ENCODE measurements around the gene MRPS21. TPM values are rescaled to one million over a fixed set of nuclear protein-coding genes. Genes with fewer than 3 reads are reported as not detected.

Gene MRPS21
- total and polyA plus RNA-seq, 2 donors = 97.1 to 114 TPM

DNA sequence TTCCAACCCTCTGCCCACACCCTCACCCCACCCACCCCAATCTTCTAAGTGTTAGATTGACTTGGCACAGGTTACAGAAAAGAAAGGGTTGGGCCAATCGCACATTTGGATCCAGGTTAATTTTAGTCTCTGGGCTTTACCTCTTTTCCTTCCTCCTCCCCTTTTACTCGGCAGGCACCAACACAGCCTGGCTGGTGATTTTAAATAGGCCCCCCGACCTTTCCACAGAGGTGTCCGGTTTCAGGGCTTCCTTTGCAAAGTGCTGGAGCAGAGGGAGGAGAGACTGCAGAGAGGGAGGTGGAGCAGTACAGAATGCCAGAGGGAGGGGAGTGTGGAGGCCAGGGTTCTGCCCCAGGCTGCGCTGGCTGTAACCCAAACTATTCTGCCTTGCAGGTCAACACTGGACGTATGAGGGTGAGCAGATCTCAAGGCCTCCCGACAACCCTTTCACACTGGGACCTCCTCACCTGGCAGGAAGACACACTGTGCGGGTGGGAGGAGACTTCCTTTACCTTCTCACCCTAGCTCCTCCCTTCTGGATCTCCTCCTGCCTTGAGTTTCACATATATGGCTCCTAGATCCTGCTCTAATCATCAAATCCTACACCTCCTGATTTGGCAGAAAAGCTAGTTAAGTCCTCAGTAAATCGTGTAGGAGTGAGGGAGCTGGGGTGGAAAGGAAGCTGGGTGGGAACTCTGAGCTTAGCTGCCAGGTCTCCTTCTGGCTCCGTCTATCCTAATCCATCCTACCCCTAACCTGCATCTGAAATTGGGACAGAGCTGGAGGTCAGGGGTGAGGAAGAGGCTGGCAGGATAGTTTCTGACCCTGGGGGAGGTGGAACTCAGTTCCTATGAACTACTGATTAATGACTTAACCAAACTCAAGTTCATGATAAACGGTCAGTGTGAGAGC lies 33.6 kb upstream of the MRPS21 start:
- Histone ChIP-seq H3K36me3 (ENCODE audit: control insufficient read depth in 2 of 2, insufficient read depth in 2 of 2, low read length in 1 of 2) (peaks cover 7% of the 10 kb centered on the region in 2 donors), H3K9me3 (ENCODE audit: control insufficient read depth in 2 of 2, insufficient read depth in 1 of 2, low read length in 1 of 2) (no peaks in the 10 kb centered on the region), H3K4me3 (ENCODE audit: low read length in 2 of 2) (no peak overlapping the region), H3K27ac (ENCODE audit: low read depth in 1 of 2, low read length in 1 of 2) (no peak overlapping the region), H3K27me3 (ENCODE audit: control insufficient read depth in 2 of 2, insufficient read depth in 1 of 2, low read length in 1 of 2) (peaks cover 7 to 54% of the 10 kb centered on the region in 2 donors), H3K4me1 (ENCODE audit: control insufficient read depth in 2 of 2, insufficient read depth in 2 of 2, low read length in 2 of 2) (peaks cover 0 to 18% of the 10 kb centered on the region in 2 donors)
- no peak for DNase-seq (ENCODE audit: low read depth in 6 of 9, low spot score in 9 of 9)
- 62% methylated on average over 11 of the region's 11 CpGs for WGBS

DNA sequence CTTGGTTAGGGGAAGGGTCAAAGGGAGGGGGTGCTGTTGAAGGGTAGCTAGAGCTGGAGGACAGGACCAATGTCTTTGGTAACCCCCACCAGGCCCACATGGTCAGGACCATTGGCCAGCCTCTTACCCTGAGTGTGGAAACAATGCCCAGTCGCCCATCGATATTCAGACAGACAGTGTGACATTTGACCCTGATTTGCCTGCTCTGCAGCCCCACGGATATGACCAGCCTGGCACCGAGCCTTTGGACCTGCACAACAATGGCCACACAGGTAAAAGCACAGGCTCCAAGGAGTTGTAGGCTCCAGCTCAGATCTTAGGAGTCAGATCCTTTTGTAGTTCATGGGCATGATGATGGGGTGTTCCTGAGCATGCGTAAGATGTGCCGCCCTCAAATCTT lies 32.3 kb upstream of the MRPS21 start:
- Histone ChIP-seq H3K4me1 (ENCODE audit: control insufficient read depth in 2 of 2, insufficient read depth in 2 of 2, low read length in 2 of 2) (peaks cover 0 to 10% of the 10 kb centered on the region in 2 donors), H3K4me3 (ENCODE audit: low read length in 2 of 2) (no peak overlapping the region), H3K36me3 (ENCODE audit: control insufficient read depth in 2 of 2, insufficient read depth in 2 of 2, low read length in 1 of 2) (peaks cover 21% of the 10 kb centered on the region in 2 donors), H3K27me3 (ENCODE audit: control insufficient read depth in 2 of 2, insufficient read depth in 1 of 2, low read length in 1 of 2) (peaks cover 7 to 45% of the 10 kb centered on the region in 2 donors), H3K27ac (ENCODE audit: low read depth in 1 of 2, low read length in 1 of 2) (no peak overlapping the region), H3K9me3 (ENCODE audit: control insufficient read depth in 2 of 2, insufficient read depth in 1 of 2, low read length in 1 of 2) (no peaks in the 10 kb centered on the region)
- no peak for DNase-seq (ENCODE audit: low read depth in 6 of 9, low spot score in 9 of 9)
- WGBS = 93% methylated on average over 6 of the region's 6 CpGs

DNA sequence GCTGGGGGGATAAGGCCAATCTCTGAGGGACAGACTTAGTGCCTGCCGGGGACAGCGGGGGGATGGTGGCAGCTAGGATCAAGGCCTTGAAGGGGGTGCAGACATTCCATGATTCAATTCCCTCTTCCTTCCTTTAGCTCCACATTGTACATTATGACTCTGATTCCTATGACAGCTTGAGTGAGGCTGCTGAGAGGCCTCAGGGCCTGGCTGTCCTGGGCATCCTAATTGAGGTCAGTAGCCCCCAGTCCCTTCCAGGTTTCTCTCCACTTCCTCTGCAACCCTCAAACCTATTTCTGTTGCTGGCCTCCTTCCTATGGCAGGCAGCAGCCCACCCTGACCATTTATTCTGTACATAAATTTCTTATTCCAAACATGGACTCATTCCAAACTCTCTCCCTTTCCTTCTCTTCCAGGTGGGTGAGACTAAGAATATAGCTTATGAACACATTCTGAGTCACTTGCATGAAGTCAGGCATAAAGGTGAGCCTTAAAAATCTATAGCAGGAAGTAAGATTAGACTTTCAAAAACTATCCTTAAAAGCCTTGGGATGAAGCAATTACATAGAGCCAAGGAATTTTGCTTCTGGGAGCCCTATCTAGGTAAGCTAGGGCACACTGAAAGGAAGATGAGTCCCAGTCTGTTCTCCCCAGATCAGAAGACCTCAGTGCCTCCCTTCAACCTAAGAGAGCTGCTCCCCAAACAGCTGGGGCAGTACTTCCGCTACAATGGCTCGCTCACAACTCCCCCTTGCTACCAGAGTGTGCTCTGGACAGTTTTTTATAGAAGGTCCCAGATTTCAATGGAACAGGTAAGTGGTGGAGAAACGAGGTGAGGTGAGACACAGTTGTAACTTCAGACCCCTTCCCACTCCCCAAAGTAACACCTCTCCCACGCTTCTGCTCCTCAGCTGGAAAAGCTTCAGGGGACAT lies 31.0 kb upstream of the MRPS21 start:
- WGBS = 90% methylated on average over 6 of the region's 6 CpGs

DNA sequence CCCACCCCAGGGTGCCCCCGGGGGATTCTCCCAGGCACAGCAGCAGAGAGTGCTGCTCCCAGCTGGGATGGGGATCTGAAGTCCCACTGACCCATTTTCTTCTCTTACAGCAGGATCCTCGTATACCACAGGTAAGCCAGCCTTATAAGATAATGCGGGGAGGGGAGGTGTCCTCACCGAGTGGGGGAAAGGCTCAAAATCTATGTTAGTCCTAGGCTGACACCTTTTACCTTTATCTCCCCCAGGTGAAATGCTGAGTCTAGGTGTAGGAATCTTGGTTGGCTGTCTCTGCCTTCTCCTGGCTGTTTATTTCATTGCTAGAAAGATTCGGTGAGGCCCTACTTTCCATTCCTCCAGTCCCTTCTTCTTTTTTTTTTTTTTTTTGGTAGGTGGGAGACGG lies 30.1 kb upstream of the MRPS21 start:
- DNase-seq (ENCODE audit: low read depth in 6 of 9, low spot score in 9 of 9) = no peak
- H3K36me3 ChIP-seq (ENCODE audit: control insufficient read depth in 2 of 2, insufficient read depth in 2 of 2, low read length in 1 of 2) = peaks cover 30% of the 10 kb centered on the region in 2 donors
- WGBS = 96% methylated on average over 6 of the region's 6 CpGs
- peaks cover 8 to 13% of the 10 kb centered on the region in 2 donors for H3K4me1 ChIP-seq (ENCODE audit: control insufficient read depth in 2 of 2, insufficient read depth in 2 of 2, low read length in 2 of 2)
- no peak overlapping the region for H3K4me3 ChIP-seq (ENCODE audit: low read length in 2 of 2)
- H3K27ac ChIP-seq (ENCODE audit: low read depth in 1 of 2, low read length in 1 of 2) = no peak overlapping the region
- no peaks in the 10 kb centered on the region for H3K9me3 ChIP-seq (ENCODE audit: control insufficient read depth in 2 of 2, insufficient read depth in 1 of 2, low read length in 1 of 2)
- peaks cover 4 to 23% of the 10 kb centered on the region in 2 donors for H3K27me3 ChIP-seq (ENCODE audit: control insufficient read depth in 2 of 2, insufficient read depth in 1 of 2, low read length in 1 of 2)

More for the DNA sequence above, 31.0 kb upstream of the MRPS21 start:
- H3K9me3 ChIP-seq (ENCODE audit: control insufficient read depth in 2 of 2, insufficient read depth in 1 of 2, low read length in 1 of 2) = no peaks in the 10 kb centered on the region
- DNase-seq (ENCODE audit: low read depth in 6 of 9, low spot score in 9 of 9) = no peak
- H3K36me3 ChIP-seq (ENCODE audit: control insufficient read depth in 2 of 2, insufficient read depth in 2 of 2, low read length in 1 of 2) = peaks cover 30% of the 10 kb centered on the region in 2 donors
- H3K4me1 ChIP-seq (ENCODE audit: control insufficient read depth in 2 of 2, insufficient read depth in 2 of 2, low read length in 2 of 2) = peaks cover 4 to 11% of the 10 kb centered on the region in 2 donors
- H3K27me3 ChIP-seq (ENCODE audit: control insufficient read depth in 2 of 2, insufficient read depth in 1 of 2, low read length in 1 of 2) = peaks cover 4 to 32% of the 10 kb centered on the region in 2 donors
- no peak overlapping the region for H3K27ac ChIP-seq (ENCODE audit: low read depth in 1 of 2, low read length in 1 of 2)
- H3K4me3 ChIP-seq (ENCODE audit: low read length in 2 of 2) = no peak overlapping the region

DNA sequence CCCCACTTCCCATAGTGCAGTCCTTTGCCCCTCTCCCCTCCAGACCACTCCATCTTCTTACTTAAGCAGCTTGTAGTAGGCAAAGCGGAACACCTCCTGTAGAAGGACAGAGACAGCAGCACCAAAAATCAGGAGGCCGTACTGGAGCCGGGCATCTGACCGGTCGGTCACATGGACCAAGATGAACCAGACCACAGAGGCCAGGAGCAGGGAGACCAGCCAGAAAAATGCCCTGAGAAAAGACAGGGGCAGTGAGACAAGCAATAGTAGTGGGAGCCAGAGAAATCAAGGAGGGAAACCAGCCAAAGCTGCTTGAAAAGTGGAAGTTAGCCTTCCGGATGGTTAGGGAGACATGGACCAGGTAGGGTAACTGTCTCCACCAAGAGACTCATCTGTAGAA lies 25.8 kb upstream of the MRPS21 start:
- Histone ChIP-seq H3K36me3 (ENCODE audit: control insufficient read depth in 2 of 2, insufficient read depth in 2 of 2, low read length in 1 of 2) (peaks cover 30% of the 10 kb centered on the region in 2 donors), H3K27ac (ENCODE audit: low read depth in 1 of 2, low read length in 1 of 2) (peak overlapping the region in 1 of 2 donors; percentile 86), H3K4me3 (ENCODE audit: low read length in 2 of 2) (peak overlapping the region; percentile 85 to 94), H3K4me1 (ENCODE audit: control insufficient read depth in 2 of 2, insufficient read depth in 2 of 2, low read length in 2 of 2) (peaks cover 8 to 26% of the 10 kb centered on the region in 2 donors), H3K27me3 (ENCODE audit: control insufficient read depth in 2 of 2, insufficient read depth in 1 of 2, low read length in 1 of 2) (no peaks in the 10 kb centered on the region), H3K9me3 (ENCODE audit: control insufficient read depth in 2 of 2, insufficient read depth in 1 of 2, low read length in 1 of 2) (no peaks in the 10 kb centered on the region)
- no peak for DNase-seq (ENCODE audit: low read depth in 6 of 9, low spot score in 9 of 9)
- WGBS = 54% methylated on average over 6 of the region's 6 CpGs

DNA sequence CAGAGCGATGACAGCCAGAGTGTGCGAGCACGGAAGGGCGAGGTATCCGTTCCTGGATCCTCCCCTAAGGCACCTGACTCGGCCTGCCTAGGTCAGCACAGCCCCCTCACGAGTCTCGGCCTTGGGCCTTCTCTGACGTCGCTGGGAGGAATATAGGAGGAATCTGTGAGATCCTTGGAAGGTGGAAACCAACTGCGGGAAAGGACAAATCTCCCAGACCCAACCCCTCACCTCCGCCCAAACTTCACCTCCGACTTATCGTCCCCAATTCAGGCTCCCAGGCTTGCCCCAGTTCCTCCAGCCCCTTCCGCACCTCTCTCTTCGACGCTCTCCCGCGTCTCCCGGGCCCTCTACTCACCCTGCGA lies 25.3 kb upstream of the MRPS21 start:
- Histone ChIP-seq H3K36me3 (ENCODE audit: control insufficient read depth in 2 of 2, insufficient read depth in 2 of 2, low read length in 1 of 2) (peaks cover 30% of the 10 kb centered on the region in 2 donors), H3K27me3 (ENCODE audit: control insufficient read depth in 2 of 2, insufficient read depth in 1 of 2, low read length in 1 of 2) (no peaks in the 10 kb centered on the region), H3K4me1 (ENCODE audit: control insufficient read depth in 2 of 2, insufficient read depth in 2 of 2, low read length in 2 of 2) (peaks cover 8 to 27% of the 10 kb centered on the region in 2 donors), H3K27ac (ENCODE audit: low read depth in 1 of 2, low read length in 1 of 2) (peak overlapping the region; percentile 75 to 86), H3K9me3 (ENCODE audit: control insufficient read depth in 2 of 2, insufficient read depth in 1 of 2, low read length in 1 of 2) (no peaks in the 10 kb centered on the region), H3K4me3 (ENCODE audit: low read length in 2 of 2) (peak overlapping the region; percentile 85 to 94)
- DNase-seq (ENCODE audit: low read depth in 6 of 9, low spot score in 9 of 9) = peak in 3 of 9 donors; percentile 13 to 36 (median 14)
- under 1% methylated on average over 21 of the region's 21 CpGs for WGBS

DNA sequence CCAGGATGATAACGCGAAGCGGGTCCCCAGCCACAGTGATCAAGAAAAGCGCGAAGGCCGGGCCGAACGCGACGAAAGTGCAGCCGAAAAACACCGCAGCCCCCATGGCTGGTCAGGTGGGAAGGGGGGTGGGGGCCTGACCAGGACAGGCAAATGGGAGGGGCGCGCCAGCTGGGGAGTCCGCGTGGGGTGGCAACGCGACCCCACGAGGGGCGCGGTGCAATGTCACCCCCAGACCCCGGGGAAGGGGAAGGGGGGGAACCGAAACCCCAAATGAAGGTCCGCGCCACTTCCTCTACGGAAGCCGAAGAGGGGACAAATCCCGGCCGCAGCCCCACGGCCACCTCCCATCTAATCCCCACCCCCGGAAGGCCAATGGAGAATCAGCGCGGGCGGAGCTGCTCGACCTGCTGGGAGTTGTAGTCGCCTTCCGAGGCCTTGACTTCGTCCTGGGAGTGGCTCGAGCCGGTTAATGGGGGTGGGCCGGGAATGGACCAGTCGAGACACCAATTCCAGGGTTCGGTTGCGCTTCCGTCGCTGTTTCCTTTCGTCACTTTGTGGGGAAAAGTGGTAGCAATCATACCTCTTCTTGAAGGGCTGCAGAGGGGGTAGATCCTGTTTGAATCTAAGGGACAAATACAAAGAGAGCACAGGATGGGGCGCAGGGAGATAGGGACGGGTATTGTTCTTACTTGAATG lies 24.8 kb upstream of the MRPS21 start, which contains the start of gene APH1A:
APH1A (minus strand) TSS at position 312 of the 699 bp plus-strand sequence; CDS start at position 106, 206 bp downstream.
- peaks cover 30% of the 10 kb centered on the region in 2 donors for H3K36me3 ChIP-seq (ENCODE audit: control insufficient read depth in 2 of 2, insufficient read depth in 2 of 2, low read length in 1 of 2)
- WGBS = under 1% methylated on average over 49 of the region's 49 CpGs
- no peaks in the 10 kb centered on the region for H3K9me3 ChIP-seq (ENCODE audit: control insufficient read depth in 2 of 2, insufficient read depth in 1 of 2, low read length in 1 of 2)
- no peaks in the 10 kb centered on the region for H3K27me3 ChIP-seq (ENCODE audit: control insufficient read depth in 2 of 2, insufficient read depth in 1 of 2, low read length in 1 of 2)
- peak within 1 kb of the TSS; percentile 75 to 86 for H3K27ac ChIP-seq (ENCODE audit: low read depth in 1 of 2, low read length in 1 of 2)
- H3K4me3 ChIP-seq (ENCODE audit: low read length in 2 of 2) = peak within 1 kb of the TSS; percentile 85 to 94
- peak; percentile 74 to 96 (median 91) for DNase-seq (ENCODE audit: low read depth in 6 of 9, low spot score in 9 of 9)
- H3K4me1 ChIP-seq (ENCODE audit: control insufficient read depth in 2 of 2, insufficient read depth in 2 of 2, low read length in 2 of 2) = peaks cover 8 to 27% of the 10 kb centered on the region in 2 donors

DNA sequence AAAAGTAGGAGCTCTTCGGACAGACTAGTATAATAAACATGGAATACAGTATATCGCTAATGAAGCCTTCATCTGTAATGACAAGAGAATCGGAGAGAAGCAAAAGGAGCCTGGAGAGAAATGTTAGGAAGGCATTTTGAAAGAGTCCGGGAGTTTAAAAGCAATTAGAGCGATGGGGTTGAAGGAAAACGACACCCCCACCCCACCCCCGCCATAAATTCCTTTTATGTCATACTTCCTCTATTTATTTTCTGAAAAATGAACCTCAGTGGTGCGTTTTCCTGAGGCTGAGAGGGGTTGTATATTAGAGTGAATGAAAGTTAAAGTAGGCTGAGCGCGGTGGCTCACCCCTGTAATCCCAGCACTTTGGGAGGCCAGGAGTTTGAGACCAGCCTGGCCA lies 24.2 kb upstream of the MRPS21 start:
- Histone ChIP-seq H3K9me3 (ENCODE audit: control insufficient read depth in 2 of 2, insufficient read depth in 1 of 2, low read length in 1 of 2) (no peaks in the 10 kb centered on the region), H3K4me3 (ENCODE audit: low read length in 2 of 2) (peak overlapping the region; percentile 85 to 94), H3K27me3 (ENCODE audit: control insufficient read depth in 2 of 2, insufficient read depth in 1 of 2, low read length in 1 of 2) (no peaks in the 10 kb centered on the region), H3K4me1 (ENCODE audit: control insufficient read depth in 2 of 2, insufficient read depth in 2 of 2, low read length in 2 of 2) (peaks cover 8 to 27% of the 10 kb centered on the region in 2 donors), H3K27ac (ENCODE audit: low read depth in 1 of 2, low read length in 1 of 2) (peak overlapping the region in 1 of 2 donors; percentile 75), H3K36me3 (ENCODE audit: control insufficient read depth in 2 of 2, insufficient read depth in 2 of 2, low read length in 1 of 2) (peaks cover 28 to 29% of the 10 kb centered on the region in 2 donors)
- no peak for DNase-seq (ENCODE audit: low read depth in 6 of 9, low spot score in 9 of 9)
- WGBS = 23% methylated on average over 10 of the region's 10 CpGs

Data from thymus (tissue), 11 donors.